Activated naive CD4-positive, alpha-beta T cell (primary cell): ENCODE data around the gene LRRFIP1.

ENCODE experiments used
- DNase-seq, 4 experiments: peaks; one replicate each; lab custom pipeline; 2025; lab: John Stamatoyannopoulos, UW

The LRRFIP1 gene

GRCh38 chr2:237702441-237703391 is 75.3 kb downstream of the LRRFIP1 start:
- no peak for DNase-seq

- DNase-seq = no peak
Measured at GRCh38 chr2:237704501-237705434, 77.4 kb downstream of the LRRFIP1 start.

DNA sequence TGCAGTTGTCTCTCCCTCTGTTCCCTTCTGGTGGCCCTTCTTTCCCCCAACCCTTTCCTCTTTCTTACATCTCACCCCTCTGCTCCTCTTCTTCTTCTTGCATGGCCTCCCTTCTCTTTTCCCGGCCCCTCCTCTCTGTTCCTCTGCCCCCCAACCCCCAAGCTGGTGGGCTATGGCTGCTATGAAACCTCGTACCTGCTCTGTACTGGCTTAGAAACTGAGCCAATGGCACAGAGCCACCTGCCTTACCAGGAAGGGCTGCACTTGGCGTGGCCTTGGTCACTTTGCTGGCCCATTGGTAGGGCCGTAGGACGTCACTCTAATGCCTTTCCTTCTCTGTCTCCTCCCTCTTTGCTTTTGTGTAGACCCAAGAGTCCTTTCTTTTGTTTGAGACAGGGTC is 78.9 kb downstream of the LRRFIP1 start:
- DNase-seq = no peak

DNA sequence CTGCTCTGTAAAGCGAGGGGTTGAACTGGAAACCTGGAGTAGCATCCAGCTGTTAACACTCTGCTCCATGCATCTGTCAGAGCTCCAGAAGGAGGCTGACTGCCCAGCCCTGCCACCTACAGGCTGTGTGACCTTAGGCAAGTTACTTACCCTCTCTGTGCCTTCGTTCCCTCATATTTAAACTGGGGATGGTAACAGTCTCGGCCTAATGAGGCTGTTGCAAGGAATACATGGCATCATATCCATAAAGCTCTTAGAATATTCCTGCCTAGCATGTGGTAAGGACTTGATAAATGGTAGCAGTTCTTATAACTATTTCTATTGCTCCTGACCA is 80.6 kb downstream of the LRRFIP1 start:
- no peak for DNase-seq

GRCh38 chr2:237708491-237708890 is 81.1 kb downstream of the LRRFIP1 start:
- no peak for DNase-seq

DNA sequence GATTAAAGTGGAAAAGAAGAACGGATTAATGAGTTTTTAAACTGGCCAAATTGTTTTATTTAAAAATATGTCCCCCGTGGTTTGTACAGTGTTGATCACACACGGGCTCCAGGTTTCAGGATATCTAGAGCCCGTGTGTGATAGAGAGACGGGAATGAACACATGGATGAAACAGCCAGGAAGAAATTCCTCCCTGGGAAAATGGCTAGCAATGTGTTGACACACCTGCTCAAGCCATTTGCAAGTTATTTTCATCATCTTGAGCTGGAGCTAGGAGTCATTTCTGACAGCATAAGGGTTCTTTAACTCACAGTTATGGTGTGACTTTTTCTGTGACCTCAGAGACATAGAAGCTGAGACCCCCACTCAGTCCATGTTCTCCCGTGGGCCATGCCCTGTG is 81.6 kb downstream of the LRRFIP1 start:
- DNase-seq = no peak

GRCh38 chr2:237711458-237712150 is 84.2 kb downstream of the LRRFIP1 start:
- no peak for DNase-seq

- DNase-seq = no peak
Measured at GRCh38 chr2:237712477-237713377, 85.3 kb downstream of the LRRFIP1 start.

GRCh38 chr2:237714690-237715458 is 87.5 kb downstream of the LRRFIP1 start:
- no peak for DNase-seq

- DNase-seq = no peak
Measured at GRCh38 chr2:237715459-237715947, 88.1 kb downstream of the LRRFIP1 start.

GRCh38 chr2:237716011-237716410 is 88.6 kb downstream of the LRRFIP1 start:
- no peak for DNase-seq

GRCh38 chr2:237717366-237718276 is 90.2 kb downstream of the LRRFIP1 start:
- no peak for DNase-seq

DNA sequence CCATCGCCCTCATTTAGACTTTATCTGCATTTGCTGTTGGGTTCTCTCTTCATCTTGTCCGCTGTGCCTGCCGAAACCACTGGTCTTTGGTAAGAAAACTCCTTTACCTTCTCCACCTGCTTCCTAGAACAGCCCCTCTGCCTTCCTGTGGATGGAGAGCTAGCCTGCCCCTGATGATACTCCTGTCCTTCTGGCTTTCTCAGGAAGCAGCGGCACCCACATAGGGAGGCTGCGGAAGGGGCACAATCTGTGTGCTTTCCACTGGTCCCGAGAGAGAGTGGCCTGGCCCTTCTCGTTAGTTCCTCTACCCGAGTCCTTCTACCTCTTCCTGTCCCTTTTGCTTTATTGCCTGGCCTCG is 90.9 kb downstream of the LRRFIP1 start:
- no peak for DNase-seq

- no peak for DNase-seq
Measured at GRCh38 chr2:237720444-237720843, 93.1 kb downstream of the LRRFIP1 start.

DNA sequence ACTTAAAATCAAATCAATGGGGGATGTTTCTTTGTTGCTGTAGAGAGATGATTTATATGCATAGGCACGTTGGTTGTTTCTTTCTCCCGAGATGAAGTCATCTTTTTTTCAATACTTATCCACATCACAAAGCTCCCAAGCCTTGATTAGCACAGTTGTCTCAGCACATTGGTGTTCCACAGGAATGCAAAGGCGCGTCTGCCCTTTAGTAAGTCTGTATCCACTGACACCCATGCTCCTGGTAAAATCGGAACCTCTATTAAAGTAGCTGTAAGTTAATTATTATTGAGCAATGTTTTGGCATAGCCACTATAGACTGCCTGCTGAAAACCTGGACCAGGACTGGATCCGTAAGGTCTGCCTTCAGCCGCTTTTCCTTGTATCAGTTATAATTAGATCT is 93.6 kb downstream of the LRRFIP1 start:
- no peak for DNase-seq

DNA sequence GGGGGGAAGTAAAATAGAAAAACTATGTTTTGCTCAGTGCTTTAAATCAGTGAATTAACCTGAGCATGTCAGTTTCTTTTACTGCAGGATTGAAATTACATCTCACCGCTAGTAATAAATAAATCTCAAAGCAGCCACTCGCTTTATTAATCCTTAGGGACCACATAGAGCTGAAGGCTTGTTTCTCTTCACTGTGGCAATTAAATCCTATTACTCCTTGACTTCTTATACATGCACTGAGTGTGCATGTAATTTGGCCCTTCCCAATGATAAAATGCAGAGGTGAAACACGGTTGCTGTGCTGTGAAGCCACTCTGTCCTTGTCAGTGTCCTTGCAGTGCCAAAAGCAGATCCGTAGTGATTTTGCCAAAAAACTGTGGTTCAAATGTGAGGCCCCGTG is 94.1 kb downstream of the LRRFIP1 start:
- no peak for DNase-seq

DNA sequence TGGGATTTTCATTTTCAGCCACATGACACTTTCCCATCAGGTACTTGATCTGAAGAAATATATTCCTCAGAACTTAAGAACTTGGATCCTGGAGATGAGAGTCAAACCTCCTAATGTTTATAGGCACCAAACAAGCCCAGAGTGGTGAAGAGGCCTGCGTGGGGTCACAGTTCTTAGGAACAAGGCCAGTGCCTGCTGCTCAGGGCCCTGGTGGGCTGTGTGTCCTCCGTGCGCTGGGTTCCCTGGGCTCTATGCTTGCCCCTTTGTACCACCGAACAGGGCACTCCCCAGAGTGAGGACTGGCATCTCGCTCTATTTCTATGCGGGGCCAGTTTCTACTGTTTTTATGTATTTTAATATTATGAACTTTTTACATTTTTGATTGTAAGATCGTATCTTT is 95.2 kb downstream of the LRRFIP1 start:
- DNase-seq = no peak

- DNase-seq = no peak
Measured at GRCh38 chr2:237723023-237723422, 95.6 kb downstream of the LRRFIP1 start.

GRCh38 chr2:237723602-237724001 is 96.2 kb downstream of the LRRFIP1 start:
- no peak for DNase-seq
